ENCODE measurements around the gene ISCA2. TPM values are rescaled to one million over a fixed set of nuclear protein-coding genes. Genes with fewer than 3 reads are reported as not detected.
A peak's percentile ranks its signal among the peaks of the same experiment; 100 is the strongest.

ISCA2 gene
- total and polyA plus RNA-seq, 2 donors (not counting 1 experiment from before 2014, with no cell fraction given) = 11.7 to 32.1 TPM

- Histone ChIP-seq H3K27me3 (ENCODE audit: control insufficient read depth, insufficient read depth, low read length) (no peaks in the 10 kb centered on the region), H3K9me3 (ENCODE audit: control insufficient read depth, insufficient read depth, low read depth, low read length) (no peaks in the 10 kb centered on the region), H3K36me3 (ENCODE audit: control insufficient read depth, insufficient read depth, low read length) (peaks cover 6% of the 10 kb centered on the region), H3K4me3 (replicated peaks in 1 of 4; ENCODE audit: control extremely low read depth in 1 of 4, insufficient read depth in 1 of 4, low read depth in 3 of 4, low read length in 4 of 4) (no peak overlapping the region), H3K4me1 (ENCODE audit: control insufficient read depth, extremely low read depth, insufficient read depth, low read length) (peaks cover 3% of the 10 kb centered on the region), H4K20me1 (ENCODE audit: control insufficient read depth, extremely low read depth, insufficient read depth, low read length) (no peaks in the 10 kb centered on the region), H2AFZ (ENCODE audit: low read length) (no peak overlapping the region), H3K4me2 (ENCODE audit: extremely low read depth, insufficient read depth, low read length) (no peak overlapping the region), H3K79me2 (ENCODE audit: control insufficient read depth, insufficient read depth, low read length) (peaks cover 8% of the 10 kb centered on the region), H3K27ac (ENCODE audit: insufficient read depth, low read length) (no peak overlapping the region), H3K9ac (ENCODE audit: insufficient read depth, low read length) (no peak overlapping the region)
- no peak for TF ChIP-seq CTCF (conservative IDR thresholded peaks at IDR 0.05 in 1 of 2, IDR thresholded peaks at IDR 0.05 in 1 of 2; ENCODE audit: low read depth in 1 of 2, low read length in 2 of 2)
- no peak for TF ChIP-seq EZH2 (IDR thresholded peaks at IDR 0.05; ENCODE audit: low read length, missing control alignments)
- no peak for DNase-seq (ENCODE audit: low read depth in 2 of 2)
Measured at GRCh38 chr14:74483321-74483720, 10.2 kb upstream of the ISCA2 start.

GRCh38 chr14:74486164-74486563 is 7.4 kb upstream of the ISCA2 start:
- Histone ChIP-seq H3K4me3 (replicated peaks in 1 of 4; ENCODE audit: control extremely low read depth in 1 of 4, insufficient read depth in 1 of 4, low read depth in 3 of 4, low read length in 4 of 4) (no peak overlapping the region), H2AFZ (ENCODE audit: low read length) (no peak overlapping the region), H3K4me1 (ENCODE audit: control insufficient read depth, extremely low read depth, insufficient read depth, low read length) (peaks cover 11% of the 10 kb centered on the region)

DNA sequence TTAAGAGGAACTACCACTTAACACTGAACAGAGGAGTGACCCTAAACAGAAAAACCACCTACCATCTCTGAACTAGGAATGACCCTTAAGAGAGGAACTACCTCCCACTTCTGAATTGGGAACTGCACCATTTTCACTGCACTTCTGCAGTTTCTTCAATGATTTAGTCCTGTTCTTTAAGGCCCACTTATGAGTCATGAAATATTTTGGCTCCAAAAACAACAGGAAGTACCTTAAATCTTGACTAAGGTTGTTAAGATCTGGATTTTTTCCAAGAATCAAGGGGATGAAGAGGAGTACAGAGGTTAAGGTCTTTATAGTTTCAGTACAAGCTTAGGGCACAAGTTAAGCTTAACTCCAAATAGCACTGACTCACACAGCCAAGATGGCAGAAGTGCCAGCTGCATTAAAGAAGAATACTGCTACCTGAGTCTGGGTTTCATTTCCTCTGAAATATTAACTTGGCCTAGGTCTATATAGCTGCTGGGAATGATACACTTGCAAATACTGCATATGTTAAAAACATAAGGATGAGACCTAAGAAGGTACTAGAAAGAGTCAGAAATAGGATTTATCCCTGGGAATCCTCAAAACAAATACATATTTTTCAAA is 4.7 kb upstream of the ISCA2 start:
- Histone ChIP-seq H3K4me2 (ENCODE audit: extremely low read depth, insufficient read depth, low read length) (peak overlapping the region; percentile 26), H3K27me3 (ENCODE audit: control insufficient read depth, insufficient read depth, low read length) (no peaks in the 10 kb centered on the region), H3K27ac (ENCODE audit: insufficient read depth, low read length) (no peak overlapping the region), H3K9me3 (ENCODE audit: control insufficient read depth, insufficient read depth, low read depth, low read length) (no peaks in the 10 kb centered on the region), H3K36me3 (ENCODE audit: control insufficient read depth, insufficient read depth, low read length) (peaks cover 3% of the 10 kb centered on the region), H3K9ac (ENCODE audit: insufficient read depth, low read length) (no peak overlapping the region), H3K4me1 (ENCODE audit: control insufficient read depth, extremely low read depth, insufficient read depth, low read length) (peaks cover 11% of the 10 kb centered on the region), H2AFZ (ENCODE audit: low read length) (no peak overlapping the region), H3K79me2 (ENCODE audit: control insufficient read depth, insufficient read depth, low read length) (peaks cover 35% of the 10 kb centered on the region), H3K4me3 (replicated peaks in 1 of 4; ENCODE audit: control extremely low read depth in 1 of 4, insufficient read depth in 1 of 4, low read depth in 3 of 4, low read length in 4 of 4) (no peak overlapping the region), H4K20me1 (ENCODE audit: control insufficient read depth, extremely low read depth, insufficient read depth, low read length) (peaks cover 3% of the 10 kb centered on the region)
- no peak for TF ChIP-seq EZH2 (IDR thresholded peaks at IDR 0.05; ENCODE audit: low read length, missing control alignments)
- no peak for TF ChIP-seq CTCF (conservative IDR thresholded peaks at IDR 0.05 in 1 of 2, IDR thresholded peaks at IDR 0.05 in 1 of 2; ENCODE audit: low read depth in 1 of 2, low read length in 2 of 2)
- DNase-seq (ENCODE audit: low read depth in 2 of 2) = peak; percentile 53 to 87

More at GRCh38 chr14:74486164-74486563, 7.4 kb upstream of the ISCA2 start:
- TF ChIP-seq CTCF (conservative IDR thresholded peaks at IDR 0.05 in 1 of 2, IDR thresholded peaks at IDR 0.05 in 1 of 2; ENCODE audit: low read depth in 1 of 2, low read length in 2 of 2) (no peak), EZH2 (IDR thresholded peaks at IDR 0.05; ENCODE audit: low read length, missing control alignments) (no peak)
- H3K79me2 ChIP-seq (ENCODE audit: control insufficient read depth, insufficient read depth, low read length) = peaks cover 18% of the 10 kb centered on the region
- DNase-seq (ENCODE audit: low read depth in 2 of 2) = no peak
- no peaks in the 10 kb centered on the region for H3K27me3 ChIP-seq (ENCODE audit: control insufficient read depth, insufficient read depth, low read length)
- no peak overlapping the region for H3K9ac ChIP-seq (ENCODE audit: insufficient read depth, low read length)
- no peaks in the 10 kb centered on the region for H3K9me3 ChIP-seq (ENCODE audit: control insufficient read depth, insufficient read depth, low read depth, low read length)
- peaks cover 3% of the 10 kb centered on the region for H4K20me1 ChIP-seq (ENCODE audit: control insufficient read depth, extremely low read depth, insufficient read depth, low read length)
- peaks cover 5% of the 10 kb centered on the region for H3K36me3 ChIP-seq (ENCODE audit: control insufficient read depth, insufficient read depth, low read length)
- H3K27ac ChIP-seq (ENCODE audit: insufficient read depth, low read length) = no peak overlapping the region
- H3K4me2 ChIP-seq (ENCODE audit: extremely low read depth, insufficient read depth, low read length) = no peak overlapping the region
